ENCODE measurements around the gene RGS10. TPM values are rescaled to one million over a fixed set of nuclear protein-coding genes. Genes with fewer than 3 reads are reported as not detected.
"Not testable (repeated sequence)": the region's sequence is repeated elsewhere in the genome, so short reads cannot be mapped to it uniquely, and the experiment has no call there.

The RGS10 gene
- total RNA-seq, 1 experiment from 2014 or later: 10.8 TPM

- no peak for DNase-seq
- no TSS peak for BruUV-seq (replicated peaks)
- H3K36me3 Mint-ChIP-seq (ENCODE audit: insufficient read depth, unreplicated experiment): peaks cover 25% of the 10 kb centered on the region
- TF ChIP-seq CTCF (IDR thresholded peaks at IDR 0.05; ENCODE audit: unreplicated experiment): no peak
- intact Hi-C loops (cut with micrococcal nuclease; ENCODE audit: unreplicated experiment): no loop called here
- H3K4me1 Mint-ChIP-seq (ENCODE audit: low read depth, unreplicated experiment): no peaks in the 10 kb centered on the region
- H3K27ac Mint-ChIP-seq (ENCODE audit: unreplicated experiment): no peak overlapping the region
- H3K27me3 Mint-ChIP-seq (ENCODE audit: unreplicated experiment): no peaks in the 10 kb centered on the region
- CTCF ChIA-PET: interaction anchor here (0.6 kb wide), 1 partner anchor 279 kb away, joined by 3 read pairs; no protein-coding TSS in a partner anchor
- no peak overlapping the region for H3K4me3 Mint-ChIP-seq (ENCODE audit: low read depth, unreplicated experiment)
- no peaks in the 10 kb centered on the region for H3K9me3 Mint-ChIP-seq (ENCODE audit: low read depth, unreplicated experiment)
These were observed 33.0 kb upstream of the RGS10 start for GRCh38 chr10:119575506-119575905.

GRCh38 chr10:119567978-119568377, 25.5 kb upstream of the RGS10 start:
- DNase-seq: no peak
- intact Hi-C loops (cut with micrococcal nuclease; ENCODE audit: unreplicated experiment): no loop called here
- no peaks in the 10 kb centered on the region for H3K9me3 Mint-ChIP-seq (ENCODE audit: low read depth, unreplicated experiment)
- CTCF ChIA-PET: interaction anchor here (0.9 kb wide), 1 partner anchor 26 kb away, joined by 3 read pairs; the partner anchor contains the start of gene RGS10
- no peak overlapping the region for H3K27ac Mint-ChIP-seq (ENCODE audit: unreplicated experiment)
- no peak for TF ChIP-seq CTCF (IDR thresholded peaks at IDR 0.05; ENCODE audit: unreplicated experiment)
- no TSS peak for BruUV-seq (replicated peaks)
- no peaks in the 10 kb centered on the region for H3K27me3 Mint-ChIP-seq (ENCODE audit: unreplicated experiment)
- no peaks in the 10 kb centered on the region for H3K4me1 Mint-ChIP-seq (ENCODE audit: low read depth, unreplicated experiment)
- no peaks in the 10 kb centered on the region for H3K36me3 Mint-ChIP-seq (ENCODE audit: insufficient read depth, unreplicated experiment)
- no peak overlapping the region for H3K4me3 Mint-ChIP-seq (ENCODE audit: low read depth, unreplicated experiment)

- Mint-ChIP-seq H3K4me3 (ENCODE audit: low read depth, unreplicated experiment) (no peak overlapping the region), H3K27me3 (ENCODE audit: unreplicated experiment) (no peaks in the 10 kb centered on the region), H3K9me3 (ENCODE audit: low read depth, unreplicated experiment) (no peaks in the 10 kb centered on the region), H3K36me3 (ENCODE audit: insufficient read depth, unreplicated experiment) (no peaks in the 10 kb centered on the region), H3K4me1 (ENCODE audit: low read depth, unreplicated experiment) (no peaks in the 10 kb centered on the region), H3K27ac (ENCODE audit: unreplicated experiment) (no peak overlapping the region)
- intact Hi-C loops (cut with micrococcal nuclease; ENCODE audit: unreplicated experiment): no loop called here
- no peak for DNase-seq
- TF ChIP-seq CTCF (IDR thresholded peaks at IDR 0.05; ENCODE audit: unreplicated experiment): no peak
- CTCF ChIA-PET: interaction anchor here (0.5 kb wide), 1 partner anchor 74 kb away, joined by 3 read pairs; no protein-coding TSS in a partner anchor
- no TSS peak for BruUV-seq (replicated peaks)
These were observed 19.6 kb upstream of the RGS10 start for GRCh38 chr10:119562097-119562496.

- intact Hi-C loops (cut with micrococcal nuclease; ENCODE audit: unreplicated experiment); H3K9me3 Mint-ChIP-seq (ENCODE audit: low read depth, unreplicated experiment); H3K36me3 Mint-ChIP-seq (ENCODE audit: insufficient read depth, unreplicated experiment); DNase-seq; H3K27me3 Mint-ChIP-seq (ENCODE audit: unreplicated experiment); H3K27ac Mint-ChIP-seq (ENCODE audit: unreplicated experiment); CTCF ChIA-PET; H3K4me1 Mint-ChIP-seq (ENCODE audit: low read depth, unreplicated experiment); H3K4me3 Mint-ChIP-seq (ENCODE audit: low read depth, unreplicated experiment); BruUV-seq (replicated peaks): not testable (repeated sequence)
These were observed 17.0 kb upstream of the RGS10 start for GRCh38 chr10:119559511-119559910.

- H3K9me3 Mint-ChIP-seq (ENCODE audit: low read depth, unreplicated experiment); H3K4me1 Mint-ChIP-seq (ENCODE audit: low read depth, unreplicated experiment); H3K27ac Mint-ChIP-seq (ENCODE audit: unreplicated experiment); H3K4me3 Mint-ChIP-seq (ENCODE audit: low read depth, unreplicated experiment); DNase-seq; intact Hi-C loops (cut with micrococcal nuclease; ENCODE audit: unreplicated experiment); H3K27me3 Mint-ChIP-seq (ENCODE audit: unreplicated experiment); H3K36me3 Mint-ChIP-seq (ENCODE audit: insufficient read depth, unreplicated experiment); BruUV-seq (replicated peaks): not testable (repeated sequence)
- CTCF ChIA-PET: interaction anchor here (0.9 kb wide), 1 partner anchor 357 kb away, joined by 3 read pairs; no protein-coding TSS in a partner anchor
These were observed 13.6 kb upstream of the RGS10 start for GRCh38 chr10:119556081-119556480.
